DMS153 treated with DMSO at 0.1 percent for 48 hours (cell line): ENCODE data around the gene RBM4.
A peak's percentile ranks its signal among the peaks of the same experiment; 100 is the strongest.
"Not testable (repeated sequence)": the region's sequence is repeated elsewhere in the genome, so short reads cannot be mapped to it uniquely, and the experiment has no call there.

Experiments
- DNase-seq: peaks from one replicate; lab custom pipeline; 2025; ENCODE audit not compliant: unreplicated experiment; lab: John Stamatoyannopoulos, UW

Gene RBM4

GRCh38 chr11:66638177-66639065, at the start of gene RBM4:
RBM4 (plus strand) TSS chr11:66638703; CDS start chr11:66639712, 1,009 bp downstream.
- DNase-seq = peak; percentile 99

- DNase-seq = not testable (repeated sequence)
These were observed 49.2 kb upstream of the RBM4 start for GRCh38 chr11:66589315-66589714.

GRCh38 chr11:66589996-66590675, 48.4 kb upstream of the RBM4 start:
- no peak for DNase-seq

GRCh38 chr11:66591175-66591574, 47.3 kb upstream of the RBM4 start:
- DNase-seq = no peak

GRCh38 chr11:66592457-66593302, 45.8 kb upstream of the RBM4 start, which contains the start of the genes CCDC87 and CCS:
CCDC87 (minus strand) TSS chr11:66593063; CDS start chr11:66593015, 48 bp downstream.
CCS (plus strand) TSS chr11:66593185; CDS start chr11:66593262, 77 bp downstream.
- peak; percentile 91 for DNase-seq

- no peak for DNase-seq
These were observed 45.2 kb upstream of the RBM4 start for GRCh38 chr11:66593303-66593635.

- DNase-seq = no peak
These were observed 44.9 kb upstream of the RBM4 start for GRCh38 chr11:66593650-66594049.

GRCh38 chr11:66595245-66595904, 43.1 kb upstream of the RBM4 start:
- no peak for DNase-seq

- DNase-seq = no peak
These were observed 39.5 kb upstream of the RBM4 start for GRCh38 chr11:66598993-66599392.

GRCh38 chr11:66600219-66600618, 38.3 kb upstream of the RBM4 start:
- DNase-seq = no peak

- DNase-seq = no peak
These were observed 37.8 kb upstream of the RBM4 start for GRCh38 chr11:66600631-66601233.

GRCh38 chr11:66603072-66603471, 35.4 kb upstream of the RBM4 start:
- no peak for DNase-seq

GRCh38 chr11:66604155-66604554, 34.3 kb upstream of the RBM4 start:
- DNase-seq = no peak

- not testable (repeated sequence) for DNase-seq
These were observed 31.9 kb upstream of the RBM4 start for GRCh38 chr11:66606608-66607007.

GRCh38 chr11:66607126-66607834, 31.2 kb upstream of the RBM4 start:
- DNase-seq = no peak

- DNase-seq = no peak
These were observed 28.5 kb upstream of the RBM4 start for GRCh38 chr11:66609721-66610617.

GRCh38 chr11:66612458-66612857, 26.0 kb upstream of the RBM4 start:
- no peak for DNase-seq

- DNase-seq = no peak
These were observed 24.4 kb upstream of the RBM4 start for GRCh38 chr11:66614073-66614472.
